Activated CD4-positive, alpha-beta T cell treated with anti-CD3 and anti-CD28 coated beads for 36 hours (primary cell): ENCODE measurements around the gene RBBP9. TPM values are rescaled to one million over a fixed set of nuclear protein-coding genes. Genes with fewer than 3 reads are reported as not detected.
A peak's percentile ranks its signal among the peaks of the same experiment; 100 is the strongest.
"Not testable (repeated sequence)": the region's sequence is repeated elsewhere in the genome, so short reads cannot be mapped to it uniquely, and the experiment has no call there.

ENCODE experiments used
- ATAC-seq: fragments of 200-7000 bp; cut with Tn5 transposase; one replicate; pipeline ENCODE4 v1.10.0; 2021; ENCODE audit warnings: mild to moderate bottlenecking, moderate library complexity
- CTCF ChIA-PET: fragments of 350-600 bp; sonication (Branson Sonifier 250); formaldehyde crosslinking; loops from one replicate; lab custom pipeline; 2021; ENCODE audit warnings: antibody characterized with exemption; lab: Charles Lee
- POLR2A ChIA-PET: fragments of 350-600 bp; sonication (Branson Sonifier 250); formaldehyde crosslinking; loops from one replicate; lab custom pipeline; 2021; ENCODE audit warnings: antibody characterized with exemption, inconsistent platforms; lab: Charles Lee
- DNase-seq: peaks from one replicate; pipeline ENCODE4 v3.0.0-alpha.2; 2020
- H3K27ac Mint-ChIP-seq: one replicate; pipeline ENCODE4 v1.8.0; 2021; ENCODE audit warnings: mixed read lengths
- H3K27me3 Mint-ChIP-seq: one replicate; pipeline ENCODE4 v1.8.0; 2021; ENCODE audit warnings: mixed read lengths
- H3K36me3 Mint-ChIP-seq: one replicate; pipeline ENCODE4 v1.8.0; 2021; ENCODE audit warnings: low read depth, mixed read lengths
- H3K4me1 Mint-ChIP-seq: one replicate; pipeline ENCODE4 v1.8.0; 2021; ENCODE audit warnings: mixed read lengths
- H3K4me3 Mint-ChIP-seq: one replicate; pipeline ENCODE4 v1.8.0; 2021; ENCODE audit warnings: mild to moderate bottlenecking, moderate library complexity, mixed read lengths
- H3K9me3 Mint-ChIP-seq: one replicate; pipeline ENCODE4 v1.8.0; 2021; ENCODE audit warnings: low read depth, mixed read lengths
- intact Hi-C, 2 experiments: fragments of 100-400 bp; cut with DNase I in 1 of 2; cut with micrococcal nuclease in 1 of 2; formaldehyde crosslinking; loops; one replicate each; pipeline versions ENCODE4 v1.14.2 to v1.15.1; 2022 to 2024; cut with DNase I, micrococcal nuclease
- total RNA-seq, 2 experiments: library from RNA; stranded (reverse); gene quantifications; one replicate each; pipeline ENCODE4 v1.2.3, GENCODE V29; 2021

Gene RBBP9
- total RNA-seq, 2 experiments from 2014 or later = 19.9 to 20.6 TPM

DNA sequence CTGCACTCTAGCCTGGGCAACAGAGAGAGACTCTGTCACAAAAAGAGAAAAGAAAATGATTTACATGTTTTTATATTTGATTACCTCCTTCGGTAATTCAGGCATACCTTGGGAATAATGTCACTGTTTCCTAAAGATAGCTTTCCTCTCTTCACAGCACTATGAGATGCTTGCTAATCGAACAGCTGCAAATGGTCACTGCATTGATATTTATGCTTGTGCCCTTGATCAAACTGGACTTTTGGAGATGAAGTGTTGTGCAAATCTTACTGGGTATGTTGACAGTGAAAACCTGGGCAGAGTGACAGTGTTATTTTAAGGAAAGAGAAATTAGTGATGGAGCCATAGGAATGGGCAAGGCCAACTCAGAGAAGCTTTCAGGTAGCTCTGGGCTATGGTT lies 30.3 kb upstream of the RBBP9 start:
- Mint-ChIP-seq H3K9me3 (no peaks in the 10 kb centered on the region), H3K27me3 (no peaks in the 10 kb centered on the region), H3K36me3 (peaks cover 51% of the 10 kb centered on the region), H3K4me3 (no peak overlapping the region), H3K4me1 (no peaks in the 10 kb centered on the region), H3K27ac (no peak overlapping the region)
- ATAC-seq (no peak), DNase-seq (no peak)
- intact Hi-C loops = no loop called here
- POLR2A ChIA-PET = no interaction called here
- CTCF ChIA-PET = interaction anchor here (0.7 to 1.4 kb wide), 2 partner anchors 11 to 30 kb away, joined by 4 read pairs; no protein-coding TSS in a partner anchor

DNA sequence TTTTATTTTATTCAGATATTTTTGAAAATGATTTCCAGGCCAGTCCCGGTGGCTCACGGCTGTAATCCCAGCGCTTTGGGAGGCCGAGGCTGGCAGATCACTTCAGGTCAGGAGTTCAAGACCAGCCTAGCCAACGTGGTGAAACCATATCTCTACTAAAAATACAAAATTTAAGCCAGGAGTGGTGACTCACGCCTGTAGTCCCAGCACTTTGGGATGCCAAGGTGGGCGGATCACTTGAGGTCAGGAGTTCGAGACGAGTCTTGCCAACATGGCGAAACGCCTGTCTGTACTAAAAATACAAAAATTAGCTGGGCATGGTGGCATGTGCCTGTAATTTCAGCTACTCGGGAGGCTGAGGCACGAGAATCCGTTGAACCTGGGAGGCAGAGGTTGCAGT lies 29.7 kb upstream of the RBBP9 start:
- H3K4me1 Mint-ChIP-seq, ATAC-seq, H3K9me3 Mint-ChIP-seq, H3K27me3 Mint-ChIP-seq, POLR2A ChIA-PET, intact Hi-C loops, H3K27ac Mint-ChIP-seq, H3K4me3 Mint-ChIP-seq, DNase-seq: not testable (repeated sequence)
- CTCF ChIA-PET = interaction anchor here (0.7 to 1.4 kb wide), 2 partner anchors 11 to 29 kb away, joined by 4 read pairs; no protein-coding TSS in a partner anchor
- H3K36me3 Mint-ChIP-seq = peaks cover 45% of the 10 kb centered on the region

DNA sequence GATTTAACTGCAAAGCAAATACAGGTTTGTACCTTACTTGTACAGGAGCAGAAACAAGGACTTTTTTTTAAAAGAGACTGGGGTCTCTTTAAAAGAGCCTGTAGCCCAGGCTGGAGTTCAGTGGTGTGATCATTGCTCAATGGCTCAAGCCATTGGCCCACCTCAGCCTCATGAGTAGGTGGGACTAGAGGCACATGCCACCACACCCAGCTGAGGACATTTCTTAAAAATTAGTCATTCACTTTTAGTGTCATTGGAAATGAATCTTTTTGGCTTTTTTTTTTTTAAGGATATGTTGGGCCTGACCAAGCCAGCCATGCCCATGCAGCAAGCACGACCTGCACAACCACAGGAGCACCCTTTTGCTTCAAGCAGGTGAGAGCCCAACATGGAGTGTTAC lies 27.6 kb upstream of the RBBP9 start:
- no peaks in the 10 kb centered on the region for H3K4me1 Mint-ChIP-seq
- no peaks in the 10 kb centered on the region for H3K27me3 Mint-ChIP-seq
- H3K4me3 Mint-ChIP-seq = no peak overlapping the region
- DNase-seq = no peak
- peaks cover 31% of the 10 kb centered on the region for H3K36me3 Mint-ChIP-seq
- H3K27ac Mint-ChIP-seq = no peak overlapping the region
- ChIA-PET CTCF (no interaction called here), POLR2A (no interaction called here)
- intact Hi-C loops = no loop called here
- ATAC-seq = no peak
- no peaks in the 10 kb centered on the region for H3K9me3 Mint-ChIP-seq

DNA sequence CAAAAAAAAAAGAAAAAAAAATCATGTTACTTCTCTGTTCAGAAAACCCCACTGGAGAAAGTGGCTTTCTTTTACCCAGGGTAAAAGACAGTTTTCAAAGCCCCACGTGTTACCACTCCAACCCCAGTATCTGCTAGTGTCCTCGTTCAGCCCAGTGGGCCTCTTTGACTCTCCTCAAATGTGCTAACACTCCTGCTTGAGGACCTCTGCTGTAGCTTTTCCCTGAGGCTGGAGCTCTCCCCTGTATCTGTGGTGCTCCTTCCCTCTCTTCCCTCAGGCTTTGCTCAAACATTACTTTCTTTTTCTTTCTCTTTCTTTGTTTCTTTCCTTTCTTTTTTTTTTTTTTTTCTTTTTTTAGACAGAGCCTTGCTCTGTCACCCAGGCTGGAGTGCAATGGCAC lies 26.0 kb upstream of the RBBP9 start:
- H3K9me3 Mint-ChIP-seq = no peaks in the 10 kb centered on the region
- ATAC-seq = no peak
- H3K27ac Mint-ChIP-seq = no peak overlapping the region
- POLR2A ChIA-PET = no interaction called here
- DNase-seq = no peak
- CTCF ChIA-PET = interaction anchor here (0.7 kb wide), 1 partner anchor 371 kb away, joined by 4 read pairs; no protein-coding TSS in a partner anchor
- peaks cover 20% of the 10 kb centered on the region for H3K36me3 Mint-ChIP-seq
- intact Hi-C loops = no loop called here
- no peak overlapping the region for H3K4me3 Mint-ChIP-seq
- H3K27me3 Mint-ChIP-seq = no peaks in the 10 kb centered on the region
- no peaks in the 10 kb centered on the region for H3K4me1 Mint-ChIP-seq

DNA sequence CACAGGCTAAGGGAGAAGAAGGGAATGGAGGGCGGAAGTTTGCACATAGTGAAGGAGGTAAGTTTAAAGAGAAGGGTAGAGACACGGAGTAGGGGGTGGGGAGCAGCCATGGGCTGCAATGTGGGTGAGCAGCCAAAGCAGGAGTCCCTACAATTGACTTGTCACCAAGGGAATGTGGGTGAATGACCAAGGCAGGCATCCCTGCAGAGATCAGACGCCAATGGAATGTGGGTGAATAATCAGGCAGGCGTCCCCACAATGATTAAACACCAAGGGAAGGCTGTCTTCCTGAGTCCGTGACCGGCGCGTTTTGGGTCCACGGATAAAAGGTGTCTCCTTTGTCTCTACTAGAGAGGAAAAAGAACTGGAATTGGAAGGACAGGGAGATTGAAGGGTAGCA lies 25.0 kb upstream of the RBBP9 start:
- H3K4me1 Mint-ChIP-seq, CTCF ChIA-PET, POLR2A ChIA-PET, H3K27ac Mint-ChIP-seq, H3K4me3 Mint-ChIP-seq, H3K9me3 Mint-ChIP-seq, H3K27me3 Mint-ChIP-seq, DNase-seq, ATAC-seq, intact Hi-C loops: not testable (repeated sequence)
- peaks cover 14% of the 10 kb centered on the region for H3K36me3 Mint-ChIP-seq

DNA sequence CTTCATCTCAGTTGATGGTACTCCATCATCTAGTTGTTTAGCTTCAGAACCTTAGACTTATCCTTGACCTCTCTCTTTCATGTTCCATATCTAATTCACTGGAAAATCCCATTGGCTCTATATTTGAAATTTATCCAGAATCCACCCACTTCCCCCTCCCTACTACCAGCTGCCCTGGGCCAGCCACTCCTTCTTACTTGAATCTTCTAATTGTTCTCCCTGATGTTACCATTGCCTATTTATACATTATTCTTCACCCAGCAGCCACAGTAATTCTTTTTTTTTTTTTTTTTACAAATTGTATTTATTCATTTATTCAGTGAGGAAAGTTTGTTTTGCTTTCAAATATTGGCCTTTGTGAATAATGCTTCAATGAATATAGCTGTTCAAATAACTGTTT lies 18.9 kb upstream of the RBBP9 start:
- POLR2A ChIA-PET = interaction anchor here (0.8 kb wide), 1 partner anchor 80 kb away, joined by 5 read pairs; no protein-coding TSS in a partner anchor
- Mint-ChIP-seq H3K27ac (no peak overlapping the region), H3K4me1 (peaks cover 24% of the 10 kb centered on the region), H3K36me3 (peaks cover 27% of the 10 kb centered on the region), H3K27me3 (no peaks in the 10 kb centered on the region), H3K4me3 (no peak overlapping the region), H3K9me3 (no peaks in the 10 kb centered on the region)
- ATAC-seq (no peak), DNase-seq (no peak)
- CTCF ChIA-PET = interaction anchor here (0.6 to 1.1 kb wide), 3 partner anchors 9 to 285 kb away, joined by 3 to 4 read pairs (median 3); partner anchors contain the start of gene SEC23B
- intact Hi-C loops = no loop called here

DNA sequence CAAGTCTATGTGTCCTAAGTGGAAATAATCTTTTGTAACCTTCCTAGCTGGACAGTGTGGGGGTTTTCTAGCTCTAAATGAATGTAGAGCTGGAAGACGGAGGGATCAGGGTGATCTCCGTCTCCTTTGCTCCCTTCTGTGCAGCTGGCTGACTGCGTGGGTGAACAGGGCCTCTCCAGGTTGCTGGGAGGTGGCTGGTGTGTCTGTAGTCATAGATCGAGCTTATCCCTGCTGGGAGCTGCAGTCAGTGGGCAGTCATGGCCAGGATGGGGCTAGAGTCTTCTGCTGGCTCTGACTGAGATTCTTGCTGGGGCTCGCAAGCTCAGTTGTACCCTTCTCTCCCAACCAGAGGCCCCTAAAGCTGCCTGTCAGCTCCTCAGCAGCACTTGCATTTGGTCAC lies 17.1 kb upstream of the RBBP9 start:
- DNase-seq = no peak
- no peak overlapping the region for H3K27ac Mint-ChIP-seq
- H3K4me3 Mint-ChIP-seq = no peak overlapping the region
- no peaks in the 10 kb centered on the region for H3K9me3 Mint-ChIP-seq
- no peaks in the 10 kb centered on the region for H3K27me3 Mint-ChIP-seq
- CTCF ChIA-PET = no interaction called here
- H3K36me3 Mint-ChIP-seq = peaks cover 42% of the 10 kb centered on the region
- peaks cover 41% of the 10 kb centered on the region for H3K4me1 Mint-ChIP-seq
- intact Hi-C loops = no loop called here
- POLR2A ChIA-PET = no interaction called here
- no peak for ATAC-seq

DNA sequence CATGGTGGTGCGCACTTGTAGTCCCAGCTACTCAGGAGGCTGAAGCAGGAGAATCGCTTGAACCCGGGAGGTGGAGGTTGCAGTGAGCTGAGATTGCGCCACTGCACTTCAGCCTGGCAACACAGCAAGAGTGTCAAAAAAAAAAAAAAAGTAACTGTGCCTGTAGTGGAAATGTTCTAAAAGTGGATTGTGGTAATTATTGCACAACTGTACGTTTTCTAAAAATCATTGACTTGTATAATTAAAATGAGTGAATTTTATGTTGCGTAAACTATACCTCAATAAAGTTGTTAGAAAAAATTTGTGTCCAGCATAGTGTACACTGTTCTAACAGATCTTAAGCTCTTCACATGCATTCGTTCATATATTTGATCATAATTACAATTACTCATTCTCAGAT lies 16.2 kb upstream of the RBBP9 start:
- Mint-ChIP-seq H3K36me3 (peaks cover 47% of the 10 kb centered on the region), H3K4me3 (no peak overlapping the region), H3K4me1 (peaks cover 48% of the 10 kb centered on the region), H3K27me3 (no peaks in the 10 kb centered on the region), H3K27ac (no peak overlapping the region), H3K9me3 (no peaks in the 10 kb centered on the region)
- ATAC-seq (no peak), DNase-seq (no peak)
- intact Hi-C loops = no loop called here
- CTCF ChIA-PET = no interaction called here
- POLR2A ChIA-PET = no interaction called here

DNA sequence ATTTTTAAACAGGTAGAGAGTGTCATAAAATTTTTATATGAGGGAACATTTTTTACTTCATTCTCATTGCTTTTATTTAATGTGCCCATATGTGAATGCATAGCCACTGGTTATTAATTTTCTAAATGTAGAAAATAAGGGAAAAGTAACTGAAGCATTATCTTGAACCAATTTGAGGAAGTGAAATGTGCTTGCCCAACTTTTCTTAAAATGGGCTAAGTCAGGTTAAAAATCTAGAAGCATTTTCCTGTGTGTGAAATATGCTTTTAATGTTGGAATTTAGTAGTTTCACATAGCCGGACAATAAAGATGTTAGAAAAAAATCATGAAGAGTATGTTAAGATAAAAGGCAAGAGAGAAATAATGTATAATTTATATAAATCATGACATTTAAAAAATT lies 14.5 kb upstream of the RBBP9 start:
- H3K36me3 Mint-ChIP-seq = peaks cover 53% of the 10 kb centered on the region
- H3K4me1 Mint-ChIP-seq = peaks cover 58% of the 10 kb centered on the region
- no peak for ATAC-seq
- no peak overlapping the region for H3K4me3 Mint-ChIP-seq
- intact Hi-C loops = no loop called here
- POLR2A ChIA-PET = no interaction called here
- H3K27me3 Mint-ChIP-seq = no peaks in the 10 kb centered on the region
- no peaks in the 10 kb centered on the region for H3K9me3 Mint-ChIP-seq
- DNase-seq = no peak
- H3K27ac Mint-ChIP-seq = no peak overlapping the region
- CTCF ChIA-PET = no interaction called here

DNA sequence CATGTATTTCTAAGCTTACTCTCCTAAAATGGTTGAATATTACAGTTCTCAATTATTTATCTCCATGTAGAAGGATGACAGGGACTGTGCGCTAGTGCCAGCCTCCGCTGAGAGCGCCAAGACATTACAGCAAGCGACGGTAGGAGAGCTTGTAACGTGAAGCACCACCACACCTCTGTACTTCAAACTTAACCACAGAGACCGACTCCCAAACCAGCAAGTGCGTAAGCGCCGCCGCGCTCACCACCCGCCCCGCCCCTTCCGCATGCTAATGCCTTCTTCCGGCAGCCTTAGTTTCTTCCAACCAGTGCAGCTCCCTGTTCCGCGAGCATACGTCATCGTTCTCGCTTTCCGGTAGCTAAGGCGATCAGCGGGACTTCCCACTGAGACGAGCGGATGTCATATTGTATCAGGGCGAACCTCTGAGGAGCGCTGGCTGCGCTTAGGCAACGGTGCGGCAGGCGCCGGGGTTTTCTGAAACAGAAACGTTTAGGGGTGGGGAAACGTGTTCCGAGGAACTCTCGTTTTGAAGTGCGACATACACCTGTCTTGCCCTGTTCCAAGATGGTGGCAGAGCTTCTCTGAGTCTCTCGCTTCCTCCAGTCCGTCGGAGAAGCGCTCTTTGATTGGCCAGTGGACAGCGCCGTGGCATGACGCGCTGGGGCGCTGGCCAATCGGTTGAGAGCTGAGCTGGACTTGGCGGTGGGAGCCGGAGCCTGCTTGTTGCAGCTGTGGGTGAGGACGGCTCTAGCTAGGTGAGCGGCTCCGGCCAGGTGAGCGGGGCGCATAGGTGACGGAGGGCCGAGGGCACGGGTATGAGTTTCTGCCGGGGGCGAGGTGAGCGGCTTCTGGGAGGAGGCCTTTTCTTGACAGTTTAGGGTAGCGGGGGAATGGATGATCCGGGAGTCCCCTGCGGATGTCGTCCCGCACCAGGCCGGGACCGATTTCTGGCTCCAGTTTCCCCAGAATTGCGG lies 10.5 kb upstream of the RBBP9 start, which contains the start of gene SEC23B:
SEC23B (plus strand) TSS at position 723 of the 974 bp plus-strand sequence. CDS start 2,896 bp downstream, outside the sequence.
- intact Hi-C loops = loop anchor here (1.0 to 10.0 kb wide), 18 partner anchors 10 to 1545 kb away; partner anchors contain the start of genes DZANK1 (in 2 of the 2), MGME1 (in 2 of the 2), NAA20 (in 2 of the 2) and POLR3F (in 2 of the 2)
- ATAC-seq (peak; percentile 94), DNase-seq (peak; percentile 99)
- H3K27ac Mint-ChIP-seq = peak within 1 kb of the TSS; percentile 100
- H3K4me1 Mint-ChIP-seq = peaks cover 49% of the 10 kb centered on the region
- CTCF ChIA-PET = interaction anchor here (0.7 to 2.4 kb wide), 11 partner anchors 8 to 110 kb away, joined by 3 to 19 read pairs (median 3); partner anchors contain the start of genes DZANK1, RBBP9 and SMIM26
- no peaks in the 10 kb centered on the region for H3K9me3 Mint-ChIP-seq
- H3K36me3 Mint-ChIP-seq = peaks cover 36% of the 10 kb centered on the region
- POLR2A ChIA-PET = interaction anchor here (0.6 to 2.3 kb wide), 10 partner anchors 10 to 825 kb away, joined by 3 to 28 read pairs (median 4); partner anchors contain the start of genes DZANK1, POLR3F, RBBP9 and RRBP1
- H3K27me3 Mint-ChIP-seq = no peaks in the 10 kb centered on the region
- peak within 1 kb of the TSS; percentile 99 for H3K4me3 Mint-ChIP-seq

DNA sequence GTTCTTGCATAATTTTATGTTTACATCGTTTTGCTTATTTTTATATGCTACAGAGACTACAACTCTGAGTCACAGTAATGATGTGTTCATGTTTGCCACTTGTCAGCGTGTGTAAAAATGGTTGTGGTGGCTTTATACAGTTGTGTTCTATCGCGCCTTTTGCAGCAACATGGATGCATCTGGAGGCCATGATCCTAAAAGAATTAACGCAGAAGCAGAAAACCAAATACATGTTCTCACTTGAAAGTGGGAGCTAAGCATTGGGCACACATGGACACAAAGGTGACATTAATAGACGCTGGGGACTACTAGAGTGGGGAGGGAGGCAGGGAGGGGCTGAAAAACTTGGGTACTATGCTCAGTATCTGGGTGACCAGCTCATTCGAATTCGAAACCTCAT lies 9.7 kb upstream of the RBBP9 start:
- no peaks in the 10 kb centered on the region for H3K27me3 Mint-ChIP-seq
- peak; percentile 17 for ATAC-seq
- ChIA-PET CTCF (interaction anchor here (0.7 to 2.4 kb wide), 10 partner anchors 9 to 1004 kb away, joined by 3 to 19 read pairs (median 3); partner anchors contain the start of genes DZANK1, RBBP9 and SMIM26), POLR2A (interaction anchor here (0.7 to 2.3 kb wide), 7 partner anchors 10 to 825 kb away, joined by 3 to 28 read pairs (median 5); partner anchors contain the start of genes DZANK1, POLR3F, RBBP9 and RRBP1)
- peaks cover 33% of the 10 kb centered on the region for H3K36me3 Mint-ChIP-seq
- DNase-seq = peak; percentile 62
- peak overlapping the region; percentile 100 for H3K27ac Mint-ChIP-seq
- H3K9me3 Mint-ChIP-seq = no peaks in the 10 kb centered on the region
- peak overlapping the region; percentile 99 for H3K4me3 Mint-ChIP-seq
- H3K4me1 Mint-ChIP-seq = peaks cover 46% of the 10 kb centered on the region
- intact Hi-C loops = loop anchor here (1.0 to 10.0 kb wide), 18 partner anchors 9 to 1546 kb away; partner anchors contain the start of genes DZANK1 (in 2 of the 2), MGME1 (in 2 of the 2), NAA20 (in 2 of the 2) and POLR3F (in 2 of the 2)
